Measurements from ENCODE around the gene CD160.

CD160 gene

DNA sequence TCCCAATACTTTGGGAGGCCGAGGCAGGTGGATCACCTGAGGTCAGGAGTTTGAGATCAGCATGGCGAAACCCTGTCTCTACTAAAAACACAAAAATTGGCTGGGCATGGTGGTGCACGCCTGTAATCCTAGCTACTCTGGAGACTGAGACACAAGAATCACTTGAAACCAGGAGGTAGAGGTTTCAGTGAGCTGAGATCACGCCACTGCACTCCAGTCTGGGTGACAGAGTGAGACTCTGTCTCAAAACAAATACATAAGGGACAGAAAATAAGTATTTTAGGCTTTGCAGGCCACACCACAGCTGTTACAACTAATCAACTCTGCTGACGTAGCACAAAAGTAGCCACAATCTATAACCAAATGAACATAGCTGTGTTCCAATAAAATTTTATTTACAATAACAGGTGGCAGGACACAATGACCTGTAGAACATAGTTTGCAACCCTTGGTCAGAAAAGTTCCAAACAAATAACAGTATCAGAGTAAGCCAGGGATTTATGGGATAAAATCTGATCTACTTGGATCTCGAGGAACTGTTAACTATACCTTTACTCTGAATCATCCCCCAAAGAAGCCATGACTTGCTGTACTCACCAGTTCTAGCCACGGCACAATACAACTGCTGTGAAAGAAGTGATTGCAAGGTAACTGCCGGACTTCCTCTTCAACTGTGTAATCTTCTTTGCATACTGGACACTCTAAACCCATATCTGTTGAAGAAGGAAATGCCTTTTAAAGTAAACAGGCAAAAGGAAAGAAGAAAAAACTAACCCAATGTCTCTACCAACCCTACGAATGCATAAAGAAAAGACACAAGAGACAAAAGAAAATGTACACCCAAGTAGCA lies 28.3 kb downstream of the CD160 start:
- no peak for TF ChIP-seq CTCF (IDR thresholded peaks at IDR 0.05)
- H3K4me3 Mint-ChIP-seq: no peak overlapping the region
- no peaks in the 10 kb centered on the region for H3K4me1 Mint-ChIP-seq
- H3K27me3 Mint-ChIP-seq (ENCODE audit: low read depth, poor library complexity): no peaks in the 10 kb centered on the region
- peak overlapping the region; percentile 17 for H3K27ac Mint-ChIP-seq
- H3K36me3 Mint-ChIP-seq (ENCODE audit: low read depth): peaks cover 59% of the 10 kb centered on the region
- DNase-seq: no peak
- H3K9me3 Mint-ChIP-seq: no peaks in the 10 kb centered on the region

DNA sequence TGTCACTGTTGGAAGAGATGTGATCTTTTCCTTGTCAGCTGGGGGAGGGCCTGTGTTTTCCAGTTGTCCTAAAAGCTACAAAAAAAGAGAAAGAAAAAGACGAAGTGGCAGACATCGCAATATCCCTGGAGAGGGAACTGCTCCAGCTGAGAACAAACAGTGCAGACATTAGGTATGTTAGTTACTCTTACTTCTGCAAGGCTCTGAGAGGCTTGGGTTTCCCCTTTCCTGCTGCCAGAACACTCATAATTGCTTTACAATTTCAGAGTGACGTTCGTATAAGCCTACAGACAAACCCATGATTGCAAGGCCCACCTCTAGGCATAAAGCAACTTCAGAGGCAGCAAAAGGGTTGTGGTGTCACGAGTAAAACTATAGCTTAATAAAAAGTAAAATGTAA lies 31.1 kb downstream of the CD160 start:
- Mint-ChIP-seq H3K27me3 (ENCODE audit: low read depth, poor library complexity) (no peaks in the 10 kb centered on the region), H3K4me1 (no peaks in the 10 kb centered on the region), H3K9me3 (no peaks in the 10 kb centered on the region), H3K36me3 (ENCODE audit: low read depth) (peaks cover 42% of the 10 kb centered on the region), H3K4me3 (no peak overlapping the region), H3K27ac (no peak overlapping the region)
- DNase-seq: no peak
- TF ChIP-seq CTCF (IDR thresholded peaks at IDR 0.05): no peak

- Mint-ChIP-seq H3K9me3 (no peaks in the 10 kb centered on the region), H3K4me3 (no peak overlapping the region), H3K4me1 (no peaks in the 10 kb centered on the region), H3K27ac (peak overlapping the region; percentile 13), H3K27me3 (ENCODE audit: low read depth, poor library complexity) (no peaks in the 10 kb centered on the region), H3K36me3 (ENCODE audit: low read depth) (peaks cover 44% of the 10 kb centered on the region)
- TF ChIP-seq CTCF (IDR thresholded peaks at IDR 0.05): no peak
- no peak for DNase-seq
Measured at GRCh38 chr1:145751491-145752037, 32.3 kb downstream of the CD160 start.

DNA sequence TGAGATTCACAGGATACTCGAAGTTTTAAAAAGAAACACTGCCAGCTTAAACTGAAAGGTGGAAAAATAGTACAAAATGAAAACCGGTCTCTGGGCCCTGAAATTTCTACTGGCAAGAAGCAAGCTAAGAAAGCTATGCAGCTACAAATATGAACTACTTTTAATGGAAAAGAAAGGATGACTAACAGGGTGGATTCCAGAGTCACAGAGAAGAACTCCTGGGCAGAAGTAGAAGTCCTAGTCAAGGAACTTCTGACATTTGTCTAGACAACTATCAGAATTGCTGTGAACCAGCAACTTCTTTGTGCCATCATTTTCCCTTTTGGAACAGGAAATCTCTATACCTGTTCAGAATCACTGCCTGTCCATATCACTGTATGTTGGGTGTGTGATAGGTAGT lies 38.1 kb downstream of the CD160 start:
- Mint-ChIP-seq H3K27me3 (ENCODE audit: low read depth, poor library complexity) (no peaks in the 10 kb centered on the region), H3K4me3 (no peak overlapping the region), H3K27ac (no peak overlapping the region), H3K9me3 (peaks cover 21% of the 10 kb centered on the region), H3K4me1 (no peaks in the 10 kb centered on the region), H3K36me3 (ENCODE audit: low read depth) (peaks cover 67% of the 10 kb centered on the region)
- no peak for DNase-seq
- no peak for TF ChIP-seq CTCF (IDR thresholded peaks at IDR 0.05)

DNA sequence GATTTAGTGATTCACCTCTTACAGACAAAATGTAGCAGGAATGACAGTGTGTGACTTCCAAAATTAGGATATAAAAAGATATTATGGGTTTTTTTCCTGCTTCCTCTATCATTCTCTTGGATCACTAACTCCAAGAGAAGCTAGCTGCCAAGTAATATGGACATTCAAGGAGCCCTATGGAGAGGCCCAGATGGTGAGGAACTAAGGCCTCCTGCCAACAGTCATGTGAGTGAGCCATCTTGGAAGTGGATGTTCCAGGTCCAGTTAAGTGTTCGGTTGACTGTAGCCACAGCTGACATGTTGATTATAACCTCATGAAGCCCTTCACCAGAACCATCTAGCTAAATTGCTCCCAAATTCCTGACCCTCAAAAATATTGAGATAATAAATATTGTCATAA lies 38.8 kb downstream of the CD160 start:
- peaks cover 28% of the 10 kb centered on the region for H3K9me3 Mint-ChIP-seq
- no peak overlapping the region for H3K27ac Mint-ChIP-seq
- H3K27me3 Mint-ChIP-seq (ENCODE audit: low read depth, poor library complexity): no peaks in the 10 kb centered on the region
- peaks cover 74% of the 10 kb centered on the region for H3K36me3 Mint-ChIP-seq (ENCODE audit: low read depth)
- no peaks in the 10 kb centered on the region for H3K4me1 Mint-ChIP-seq
- TF ChIP-seq CTCF (IDR thresholded peaks at IDR 0.05): no peak
- DNase-seq: no peak
- H3K4me3 Mint-ChIP-seq: no peak overlapping the region

- Mint-ChIP-seq H3K4me1 (no peaks in the 10 kb centered on the region), H3K36me3 (ENCODE audit: low read depth) (peaks cover 79% of the 10 kb centered on the region), H3K9me3 (peaks cover 33% of the 10 kb centered on the region), H3K27ac (no peak overlapping the region), H3K27me3 (ENCODE audit: low read depth, poor library complexity) (no peaks in the 10 kb centered on the region), H3K4me3 (no peak overlapping the region)
- TF ChIP-seq CTCF (IDR thresholded peaks at IDR 0.05): no peak
- DNase-seq: no peak
Measured at GRCh38 chr1:145758575-145758974, 39.3 kb downstream of the CD160 start.

All from nephron progenitor cell (in vitro differentiated cells).